Endodermal cell (in vitro differentiated cells): ENCODE measurements around the gene CMSS1. TPM values are rescaled to one million over a fixed set of nuclear protein-coding genes. Genes with fewer than 3 reads are reported as not detected.

Experiments used
- DNase-seq: peaks from one replicate; pipeline ENCODE4 v3.0.0-alpha.2; 2017
- H3K27ac ChIP-seq: 2 replicates; pipeline ENCODE4 v1.5.1; 2013; ENCODE audit warnings: mild to moderate bottlenecking, low read depth, low read length, moderate library complexity
- H3K27me3 ChIP-seq: 2 replicates; pipeline ENCODE4 v1.6.1; 2013; ENCODE audit warnings: mild to moderate bottlenecking, low read length, moderate library complexity; ENCODE audit not compliant: insufficient read depth, control insufficient read depth, poor library complexity, severe bottlenecking
- H3K36me3 ChIP-seq: 2 replicates; pipeline ENCODE4 v1.7.0; 2013; ENCODE audit warnings: mild to moderate bottlenecking, low read length, moderate library complexity; ENCODE audit not compliant: control insufficient read depth, insufficient read depth
- H3K4me1 ChIP-seq: one replicate; pipeline ENCODE4 v1.7.0; 2013; ENCODE audit warnings: low read length; ENCODE audit not compliant: control insufficient read depth, insufficient read depth
- H3K4me3 ChIP-seq: 2 replicates; pipeline ENCODE4 v1.5.1; 2013; ENCODE audit warnings: mild to moderate bottlenecking, low read length, moderate library complexity
- H3K9ac ChIP-seq: 2 replicates; pipeline ENCODE4 v1.6.1; 2013; ENCODE audit warnings: mild to moderate bottlenecking, low read length, moderate library complexity; ENCODE audit not compliant: poor library complexity, severe bottlenecking; ENCODE audit errors: extremely low read depth
- H3K9me3 ChIP-seq: 2 replicates; pipeline ENCODE4 v1.6.1; 2013; ENCODE audit warnings: mild to moderate bottlenecking, low read length, moderate library complexity; ENCODE audit not compliant: control insufficient read depth
- H3K27ac Mint-ChIP-seq: 2 replicates; pipeline ENCODE4 v1.8.0; 2020; ENCODE audit warnings: mixed read lengths
- H3K27me3 Mint-ChIP-seq: 2 replicates; pipeline ENCODE4 v1.8.0; 2021; ENCODE audit warnings: mild to moderate bottlenecking, mixed read lengths; ENCODE audit not compliant: insufficient read depth
- H3K36me3 Mint-ChIP-seq: 2 replicates; pipeline ENCODE4 v1.8.0; 2020; ENCODE audit warnings: low read depth, mixed read lengths
- H3K4me1 Mint-ChIP-seq: 2 replicates; pipeline ENCODE4 v1.8.0; 2020; ENCODE audit warnings: mixed read lengths
- H3K4me3 Mint-ChIP-seq: 2 replicates; pipeline ENCODE4 v1.8.0; 2020; ENCODE audit warnings: mild to moderate bottlenecking, moderate library complexity, mixed read lengths
- H3K9me3 Mint-ChIP-seq: 2 replicates; pipeline ENCODE4 v1.8.0; 2020; ENCODE audit warnings: mild to moderate bottlenecking, mixed read lengths
- WGBS, 2 experiments: methylation state at CpG; one replicate each; pipeline versions ENCODE4 v1.1.5 to v1.1.7; 2013; ENCODE audit warnings: missing lambda C conversion rate in 2 of 2, mixed read lengths in 1 of 2; ENCODE audit not compliant: insufficient coverage in 1 of 2, insufficient read length in 1 of 2; 5-methylcytosine and 5-hydroxymethylcytosine counted together
- total RNA-seq, 2 donors: library from RNA; stranded (reverse); fragmentation: NEBNext Ultra II Directional in 1 of 2; extraction: Animal tissue kit (Norgen Biotek cat#: 25700) in 1 of 2; gene quantifications; 2 replicates in 1 of 2; 3 replicates in 1 of 2; pipeline ENCODE4 v1.2.1, GENCODE V29; 2021
- TF ChIP-seq, protein P1 (sequence below): fragments of 200-600 bp; sonication (generic); conservative IDR thresholded peaks from 2 replicates; pipeline ENCODE4 v1.5.0; 2021; ENCODE audit warnings: antibody characterized with exemption, mild to moderate bottlenecking

The CMSS1 gene
- total RNA-seq, 2 donors from 2014 or later: 48.5 to 50.8 TPM

DNA sequence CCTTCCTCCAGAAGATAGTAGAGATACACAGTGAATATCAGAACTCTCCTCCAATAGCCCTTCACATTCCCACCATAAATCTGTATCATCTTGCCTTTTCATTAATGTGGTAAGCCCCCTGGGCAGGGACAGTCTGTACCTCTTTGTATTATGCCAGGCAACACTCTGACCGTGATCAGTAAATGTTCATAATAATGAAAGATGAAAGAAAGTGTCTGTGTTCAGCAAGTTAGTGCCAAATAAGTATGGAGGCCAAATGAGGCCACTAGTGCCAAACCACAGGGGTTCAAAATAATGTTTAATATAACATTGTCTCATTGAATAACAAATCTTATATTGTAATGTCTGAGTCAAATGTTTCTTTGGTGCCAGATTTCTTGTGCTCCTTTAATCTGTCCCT lies 104.3 kb downstream of the CMSS1 start:
- TF ChIP-seq, protein P1, sequence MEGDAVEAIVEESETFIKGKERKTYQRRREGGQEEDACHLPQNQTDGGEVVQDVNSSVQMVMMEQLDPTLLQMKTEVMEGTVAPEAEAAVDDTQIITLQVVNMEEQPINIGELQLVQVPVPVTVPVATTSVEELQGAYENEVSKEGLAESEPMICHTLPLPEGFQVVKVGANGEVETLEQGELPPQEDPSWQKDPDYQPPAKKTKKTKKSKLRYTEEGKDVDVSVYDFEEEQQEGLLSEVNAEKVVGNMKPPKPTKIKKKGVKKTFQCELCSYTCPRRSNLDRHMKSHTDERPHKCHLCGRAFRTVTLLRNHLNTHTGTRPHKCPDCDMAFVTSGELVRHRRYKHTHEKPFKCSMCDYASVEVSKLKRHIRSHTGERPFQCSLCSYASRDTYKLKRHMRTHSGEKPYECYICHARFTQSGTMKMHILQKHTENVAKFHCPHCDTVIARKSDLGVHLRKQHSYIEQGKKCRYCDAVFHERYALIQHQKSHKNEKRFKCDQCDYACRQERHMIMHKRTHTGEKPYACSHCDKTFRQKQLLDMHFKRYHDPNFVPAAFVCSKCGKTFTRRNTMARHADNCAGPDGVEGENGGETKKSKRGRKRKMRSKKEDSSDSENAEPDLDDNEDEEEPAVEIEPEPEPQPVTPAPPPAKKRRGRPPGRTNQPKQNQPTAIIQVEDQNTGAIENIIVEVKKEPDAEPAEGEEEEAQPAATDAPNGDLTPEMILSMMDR: no peak
- H3K4me3 ChIP-seq: no peak overlapping the region
- Mint-ChIP-seq H3K9me3 (no peaks in the 10 kb centered on the region), H3K4me1 (peaks cover 36% of the 10 kb centered on the region), H3K27me3 (no peaks in the 10 kb centered on the region), H3K4me3 (no peak overlapping the region), H3K36me3 (no peaks in the 10 kb centered on the region), H3K27ac (peak overlapping the region; percentile 4)
- H3K36me3 ChIP-seq: no peaks in the 10 kb centered on the region
- H3K27ac ChIP-seq: no peak overlapping the region
- no peak overlapping the region for H3K9ac ChIP-seq
- no peaks in the 10 kb centered on the region for H3K9me3 ChIP-seq
- no peaks in the 10 kb centered on the region for H3K27me3 ChIP-seq
- WGBS, 2 experiments: 88 to 95% methylated on average over 1 of the region's 1 CpG
- no peak for DNase-seq
- peaks cover 11% of the 10 kb centered on the region for H3K4me1 ChIP-seq

- Histone ChIP-seq H3K4me3 (no peak overlapping the region), H3K4me1 (peaks cover 15% of the 10 kb centered on the region), H3K9ac (no peak overlapping the region), H3K36me3 (no peaks in the 10 kb centered on the region), H3K9me3 (no peaks in the 10 kb centered on the region), H3K27ac (no peak overlapping the region), H3K27me3 (no peaks in the 10 kb centered on the region)
- no peaks in the 10 kb centered on the region for H3K36me3 Mint-ChIP-seq
- H3K27ac Mint-ChIP-seq: no peak overlapping the region
- no peak for DNase-seq
- no peaks in the 10 kb centered on the region for H3K27me3 Mint-ChIP-seq
- TF ChIP-seq, protein P1: no peak
- H3K4me1 Mint-ChIP-seq: peaks cover 48% of the 10 kb centered on the region
- H3K9me3 Mint-ChIP-seq: no peaks in the 10 kb centered on the region
- no peak overlapping the region for H3K4me3 Mint-ChIP-seq
Measured at GRCh38 chr3:99923873-99924272, 106.2 kb downstream of the CMSS1 start.

DNA sequence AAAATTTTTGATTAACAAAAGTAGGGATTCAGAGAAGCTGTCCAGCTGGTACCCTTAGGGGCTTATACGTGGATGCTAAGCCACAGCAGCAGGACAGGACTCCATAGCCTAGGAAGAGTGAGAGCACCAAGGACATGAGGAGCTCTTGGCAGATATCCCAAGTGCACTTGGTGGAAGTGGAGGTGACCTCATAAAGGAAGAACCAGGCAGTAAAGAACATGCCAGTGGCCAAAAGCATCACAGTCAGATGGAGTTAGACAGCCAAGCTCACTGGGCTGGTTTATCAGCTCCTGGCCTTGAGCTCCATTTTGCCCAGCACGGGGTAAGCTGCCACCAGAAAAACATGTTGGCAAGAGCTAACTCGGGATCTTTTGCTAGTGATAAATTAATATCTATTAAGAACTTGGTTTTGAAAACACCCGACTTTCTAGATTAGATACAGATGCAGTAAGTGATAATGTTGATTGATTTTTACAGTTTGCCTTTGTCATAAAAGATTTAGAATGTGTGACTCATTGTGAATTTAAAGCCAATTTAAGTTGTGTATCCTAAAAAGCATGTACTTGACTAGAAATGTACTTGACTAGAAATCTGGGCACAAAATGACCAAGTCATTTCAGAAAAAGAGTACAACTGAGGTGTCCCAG lies 108.0 kb downstream of the CMSS1 start:
- H3K27ac Mint-ChIP-seq: no peak overlapping the region
- H3K27ac ChIP-seq: no peak overlapping the region

More for the DNA sequence above, 108.0 kb downstream of the CMSS1 start:
- Mint-ChIP-seq H3K27me3 (no peaks in the 10 kb centered on the region), H3K9me3 (no peaks in the 10 kb centered on the region), H3K4me3 (no peak overlapping the region), H3K4me1 (peaks cover 35% of the 10 kb centered on the region), H3K36me3 (no peaks in the 10 kb centered on the region)
- Histone ChIP-seq H3K4me1 (peaks cover 6% of the 10 kb centered on the region), H3K36me3 (no peaks in the 10 kb centered on the region), H3K27me3 (no peaks in the 10 kb centered on the region), H3K9me3 (no peaks in the 10 kb centered on the region), H3K9ac (no peak overlapping the region), H3K4me3 (no peak overlapping the region)
- TF ChIP-seq, protein P1: no peak
- no peak for DNase-seq
- 92 to 95% methylated on average over 4 of the region's 4 CpGs for WGBS, 2 experiments
